PFSK-1 (cell line): Measurements from ENCODE around the gene IGLL5.

ENCODE experiments used
- FOXP2 ChIP-seq: optimal IDR thresholded peaks from 2 replicates; pipeline ENCODE3; 2011; ENCODE audit warnings: borderline replicate concordance, control low read depth, inconsistent platforms; ENCODE audit not compliant: insufficient read depth; ENCODE audit errors: extremely low read length, extremely low read depth
- POLR2AphosphoS5 ChIP-seq: IDR thresholded peaks from 2 replicates; pipeline ENCODE4 v1.6.1; 2012; ENCODE audit warnings: low read depth, mild to moderate bottlenecking, control low read depth, low read length, moderate library complexity
- SIN3A ChIP-seq: IDR thresholded peaks from 2 replicates; pipeline ENCODE4 v1.6.1; 2012; ENCODE audit warnings: mild to moderate bottlenecking, low read length, moderate library complexity, borderline replicate concordance; ENCODE audit not compliant: insufficient read depth
- TAF1 ChIP-seq: IDR thresholded peaks from 2 replicates; pipeline ENCODE4 v1.6.1; 2012; ENCODE audit warnings: low read length, control low read depth, borderline replicate concordance; ENCODE audit not compliant: insufficient read depth
- TF ChIP-seq, protein P1 (sequence below), 2 experiments: IDR thresholded peaks; 2 replicates each; pipeline versions ENCODE4 v1.6.1 to v1.8.0; 2011 to 2012; ENCODE audit warnings: low read depth in 2 of 2, low read length in 2 of 2, control low read depth in 1 of 2, inconsistent platforms in 1 of 2, mild to moderate bottlenecking in 1 of 2, moderate library complexity in 1 of 2; ENCODE audit not compliant: insufficient read depth in 1 of 2

The IGLL5 gene

DNA sequence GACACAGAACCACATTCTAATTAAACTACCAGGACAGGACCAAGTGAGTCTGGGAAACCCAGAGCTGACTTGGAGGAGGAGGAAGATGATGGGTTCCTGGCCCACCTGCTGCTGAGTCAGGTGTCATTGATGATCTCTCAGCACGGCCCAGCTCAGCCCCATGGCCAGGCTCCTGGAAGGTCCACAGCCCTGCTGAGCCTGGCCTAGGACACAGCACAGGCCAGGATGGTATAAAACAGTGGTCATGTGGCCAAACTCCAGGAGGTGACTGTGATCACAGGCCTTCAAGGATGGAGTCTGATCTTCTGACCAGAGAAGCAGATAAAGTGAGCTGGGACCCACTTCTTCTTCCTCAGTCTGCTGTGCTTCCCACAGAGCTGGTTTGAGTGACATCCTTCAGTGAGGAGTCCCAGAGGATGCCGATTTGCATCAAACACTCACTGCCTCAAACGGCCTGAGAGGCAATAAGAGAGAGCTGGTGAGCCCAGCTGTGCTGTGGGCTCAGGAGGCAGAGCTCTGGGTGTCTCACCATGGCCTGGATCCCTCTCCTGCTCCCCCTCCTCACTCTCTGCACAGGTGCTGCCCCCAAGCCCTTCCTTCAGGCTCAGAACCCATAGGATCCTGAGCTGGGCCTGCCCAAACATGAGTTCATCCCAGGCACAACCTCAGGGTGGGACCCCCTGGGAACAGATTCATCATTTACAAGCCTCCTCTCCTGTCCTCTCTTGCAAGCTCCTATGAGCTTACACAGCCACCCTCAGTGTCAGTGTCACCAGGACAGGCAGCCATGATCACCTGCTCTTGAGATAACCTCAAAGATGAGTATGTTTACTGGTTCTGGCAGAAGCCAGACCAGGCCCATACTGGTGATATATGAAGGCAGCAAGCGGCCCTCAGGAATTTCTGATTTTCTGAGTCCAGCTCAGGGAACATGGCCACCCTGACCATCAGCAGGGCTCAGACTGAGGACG, 37.7 kb upstream of the IGLL5 start:
- no peak for TF ChIP-seq FOXP2
- no peak for TF ChIP-seq POLR2AphosphoS5
- TF ChIP-seq TAF1 = no peak
- TF ChIP-seq SIN3A = no peak
- TF ChIP-seq, protein P1, sequence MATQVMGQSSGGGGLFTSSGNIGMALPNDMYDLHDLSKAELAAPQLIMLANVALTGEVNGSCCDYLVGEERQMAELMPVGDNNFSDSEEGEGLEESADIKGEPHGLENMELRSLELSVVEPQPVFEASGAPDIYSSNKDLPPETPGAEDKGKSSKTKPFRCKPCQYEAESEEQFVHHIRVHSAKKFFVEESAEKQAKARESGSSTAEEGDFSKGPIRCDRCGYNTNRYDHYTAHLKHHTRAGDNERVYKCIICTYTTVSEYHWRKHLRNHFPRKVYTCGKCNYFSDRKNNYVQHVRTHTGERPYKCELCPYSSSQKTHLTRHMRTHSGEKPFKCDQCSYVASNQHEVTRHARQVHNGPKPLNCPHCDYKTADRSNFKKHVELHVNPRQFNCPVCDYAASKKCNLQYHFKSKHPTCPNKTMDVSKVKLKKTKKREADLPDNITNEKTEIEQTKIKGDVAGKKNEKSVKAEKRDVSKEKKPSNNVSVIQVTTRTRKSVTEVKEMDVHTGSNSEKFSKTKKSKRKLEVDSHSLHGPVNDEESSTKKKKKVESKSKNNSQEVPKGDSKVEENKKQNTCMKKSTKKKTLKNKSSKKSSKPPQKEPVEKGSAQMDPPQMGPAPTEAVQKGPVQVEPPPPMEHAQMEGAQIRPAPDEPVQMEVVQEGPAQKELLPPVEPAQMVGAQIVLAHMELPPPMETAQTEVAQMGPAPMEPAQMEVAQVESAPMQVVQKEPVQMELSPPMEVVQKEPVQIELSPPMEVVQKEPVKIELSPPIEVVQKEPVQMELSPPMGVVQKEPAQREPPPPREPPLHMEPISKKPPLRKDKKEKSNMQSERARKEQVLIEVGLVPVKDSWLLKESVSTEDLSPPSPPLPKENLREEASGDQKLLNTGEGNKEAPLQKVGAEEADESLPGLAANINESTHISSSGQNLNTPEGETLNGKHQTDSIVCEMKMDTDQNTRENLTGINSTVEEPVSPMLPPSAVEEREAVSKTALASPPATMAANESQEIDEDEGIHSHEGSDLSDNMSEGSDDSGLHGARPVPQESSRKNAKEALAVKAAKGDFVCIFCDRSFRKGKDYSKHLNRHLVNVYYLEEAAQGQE (IDR thresholded peaks at IDR 0.05; ENCODE audit: insufficient read depth in 1 of 2, low read depth in 2 of 2, low read length in 2 of 2) = no peak

DNA sequence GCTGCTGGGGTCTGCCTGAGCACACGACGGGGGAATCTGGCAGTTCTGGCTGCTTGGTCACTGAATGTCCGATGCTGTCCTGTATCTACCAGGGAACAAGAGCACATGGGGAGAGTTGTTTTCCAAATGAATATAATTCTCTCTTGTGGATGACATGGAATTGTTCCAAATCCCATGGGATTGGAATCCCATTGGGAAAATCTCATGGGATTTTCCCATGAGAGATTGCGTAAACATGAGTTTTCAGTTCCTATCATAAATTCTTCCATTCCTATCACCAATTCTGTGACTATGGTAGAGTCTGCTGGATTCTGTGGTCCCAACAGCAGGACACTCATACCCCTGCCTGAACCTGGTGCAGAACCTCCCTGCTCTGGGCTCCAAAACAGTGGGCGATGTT, 35.6 kb upstream of the IGLL5 start:
- no peak for TF ChIP-seq SIN3A
- TF ChIP-seq, protein P1 (IDR thresholded peaks at IDR 0.05; ENCODE audit: insufficient read depth in 1 of 2, low read depth in 2 of 2, low read length in 2 of 2) = no peak
- no peak for TF ChIP-seq TAF1

DNA sequence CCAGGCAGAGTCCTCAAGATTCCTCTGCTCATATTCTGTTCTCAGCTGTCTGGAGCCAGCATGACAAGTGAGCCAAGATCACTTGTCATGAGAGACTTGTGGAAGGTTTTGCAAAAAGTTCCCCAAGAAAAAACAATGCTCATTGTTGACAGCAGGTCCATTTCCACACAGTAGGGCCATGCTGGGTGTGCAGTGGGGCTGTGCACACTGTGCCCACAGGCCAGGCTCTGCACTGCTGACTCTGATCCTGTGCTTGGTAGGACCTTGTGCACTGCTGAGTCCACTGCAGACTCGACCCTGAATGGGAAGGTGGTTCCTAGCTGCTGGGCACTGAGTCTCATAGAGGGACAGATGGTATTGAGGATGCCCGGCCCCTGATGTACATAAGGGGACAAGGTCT, 33.9 kb upstream of the IGLL5 start:
- TF ChIP-seq SIN3A (no peak), POLR2AphosphoS5 (no peak), TAF1 (no peak), FOXP2 (no peak)
- TF ChIP-seq, protein P1 (IDR thresholded peaks at IDR 0.05; ENCODE audit: insufficient read depth in 1 of 2, low read depth in 2 of 2, low read length in 2 of 2) = no peak

DNA sequence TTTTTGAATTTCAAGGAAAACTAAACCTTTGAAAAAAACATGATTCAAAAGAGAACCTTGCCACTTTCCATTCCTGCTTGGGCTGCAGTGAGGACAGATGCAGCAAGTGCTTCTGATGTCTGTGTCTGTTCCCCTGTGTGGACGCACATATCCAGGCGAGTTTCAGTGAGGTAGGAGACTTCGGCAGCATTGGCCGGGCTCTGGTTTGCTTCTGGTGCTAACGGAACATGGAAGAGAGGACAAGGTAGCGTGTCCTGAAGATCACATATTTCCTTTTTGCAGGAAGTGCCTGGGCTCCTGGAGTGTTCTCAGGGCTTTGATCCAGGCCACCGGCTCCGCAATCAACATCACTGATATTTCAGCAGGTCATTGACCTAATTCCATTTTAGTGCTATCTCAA, 33.1 kb upstream of the IGLL5 start:
- TF ChIP-seq SIN3A (no peak), FOXP2 (no peak), TAF1 (no peak), POLR2AphosphoS5 (no peak)
- TF ChIP-seq, protein P1 (IDR thresholded peaks at IDR 0.05; ENCODE audit: insufficient read depth in 1 of 2, low read depth in 2 of 2, low read length in 2 of 2) = no peak
